Measurements from ENCODE around the gene SENP2. TPM values are rescaled to one million over a fixed set of nuclear protein-coding genes. Genes with fewer than 3 reads are reported as not detected.

The SENP2 gene
- total and polyA plus RNA-seq, 9 of the 15 experiments (the other 6 are each of a cell fraction or from before 2014, with no cell fraction given): 11.8 to 67.1 (median 41.1) TPM

- no peak for TF ChIP-seq SIX5 (IDR thresholded peaks at IDR 0.05; ENCODE audit: borderline replicate concordance in 1 of 2, insufficient read depth in 1 of 2, low read depth in 1 of 2, low read length in 2 of 2)
- no peak for TF ChIP-seq ZNF232 (CRISPR knock-in tag; IDR thresholded peaks at IDR 0.05)
- TF ChIP-seq SMARCB1 (IDR thresholded peaks at IDR 0.05; ENCODE audit: insufficient read length, low read depth): no peak
- TF ChIP-seq, protein P1, sequence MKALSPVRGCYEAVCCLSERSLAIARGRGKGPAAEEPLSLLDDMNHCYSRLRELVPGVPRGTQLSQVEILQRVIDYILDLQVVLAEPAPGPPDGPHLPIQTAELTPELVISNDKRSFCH (CRISPR knock-in tag; IDR thresholded peaks at IDR 0.05): no peak
- TF ChIP-seq, protein P1 (tag; IDR thresholded peaks at IDR 0.05): no peak
- peak; percentile 59; the same call in 1 of the 2 replicates for TF ChIP-seq CC2D1A (IDR thresholded peaks at IDR 0.05)
- TF ChIP-seq ZNF609 (CRISPR knock-in tag; IDR thresholded peaks at IDR 0.05; ENCODE audit: borderline replicate concordance): no peak
- TF ChIP-seq ZNF75A (CRISPR knock-in tag; IDR thresholded peaks at IDR 0.05): no peak
- TF ChIP-seq, protein P2, sequence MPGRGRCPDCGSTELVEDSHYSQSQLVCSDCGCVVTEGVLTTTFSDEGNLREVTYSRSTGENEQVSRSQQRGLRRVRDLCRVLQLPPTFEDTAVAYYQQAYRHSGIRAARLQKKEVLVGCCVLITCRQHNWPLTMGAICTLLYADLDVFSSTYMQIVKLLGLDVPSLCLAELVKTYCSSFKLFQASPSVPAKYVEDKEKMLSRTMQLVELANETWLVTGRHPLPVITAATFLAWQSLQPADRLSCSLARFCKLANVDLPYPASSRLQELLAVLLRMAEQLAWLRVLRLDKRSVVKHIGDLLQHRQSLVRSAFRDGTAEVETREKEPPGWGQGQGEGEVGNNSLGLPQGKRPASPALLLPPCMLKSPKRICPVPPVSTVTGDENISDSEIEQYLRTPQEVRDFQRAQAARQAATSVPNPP (IDR thresholded peaks at IDR 0.05; ENCODE audit: borderline replicate concordance, insufficient read depth, insufficient read length): no peak
- no peak for TF ChIP-seq PHB2 (IDR thresholded peaks at IDR 0.05; ENCODE audit: low read depth)
- no peak for TF ChIP-seq HIVEP1 (CRISPR knock-in tag; IDR thresholded peaks at IDR 0.05)
- no peak for TF ChIP-seq PCBP1 (IDR thresholded peaks at IDR 0.05; ENCODE audit: low read depth, low read length, poor library complexity, severe bottlenecking)
- TF ChIP-seq, protein P3, sequence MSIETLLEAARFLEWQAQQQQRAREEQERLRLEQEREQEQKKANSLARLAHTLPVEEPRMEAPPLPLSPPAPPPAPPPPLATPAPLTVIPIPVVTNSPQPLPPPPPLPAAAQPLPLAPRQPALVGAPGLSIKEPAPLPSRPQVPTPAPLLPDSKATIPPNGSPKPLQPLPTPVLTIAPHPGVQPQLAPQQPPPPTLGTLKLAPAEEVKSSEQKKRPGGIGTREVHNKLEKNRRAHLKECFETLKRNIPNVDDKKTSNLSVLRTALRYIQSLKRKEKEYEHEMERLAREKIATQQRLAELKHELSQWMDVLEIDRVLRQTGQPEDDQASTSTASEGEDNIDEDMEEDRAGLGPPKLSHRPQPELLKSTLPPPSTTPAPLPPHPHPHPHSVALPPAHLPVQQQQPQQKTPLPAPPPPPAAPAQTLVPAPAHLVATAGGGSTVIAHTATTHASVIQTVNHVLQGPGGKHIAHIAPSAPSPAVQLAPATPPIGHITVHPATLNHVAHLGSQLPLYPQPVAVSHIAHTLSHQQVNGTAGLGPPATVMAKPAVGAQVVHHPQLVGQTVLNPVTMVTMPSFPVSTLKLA (conservative IDR thresholded peaks at IDR 0.05): 0 out of 4 replicates have a peak, but pooled peaks of 1 of the 2 experiments have one; percentile 25
- TF ChIP-seq SMARCE1 (IDR thresholded peaks at IDR 0.05): no peak
- TF ChIP-seq, protein P4, sequence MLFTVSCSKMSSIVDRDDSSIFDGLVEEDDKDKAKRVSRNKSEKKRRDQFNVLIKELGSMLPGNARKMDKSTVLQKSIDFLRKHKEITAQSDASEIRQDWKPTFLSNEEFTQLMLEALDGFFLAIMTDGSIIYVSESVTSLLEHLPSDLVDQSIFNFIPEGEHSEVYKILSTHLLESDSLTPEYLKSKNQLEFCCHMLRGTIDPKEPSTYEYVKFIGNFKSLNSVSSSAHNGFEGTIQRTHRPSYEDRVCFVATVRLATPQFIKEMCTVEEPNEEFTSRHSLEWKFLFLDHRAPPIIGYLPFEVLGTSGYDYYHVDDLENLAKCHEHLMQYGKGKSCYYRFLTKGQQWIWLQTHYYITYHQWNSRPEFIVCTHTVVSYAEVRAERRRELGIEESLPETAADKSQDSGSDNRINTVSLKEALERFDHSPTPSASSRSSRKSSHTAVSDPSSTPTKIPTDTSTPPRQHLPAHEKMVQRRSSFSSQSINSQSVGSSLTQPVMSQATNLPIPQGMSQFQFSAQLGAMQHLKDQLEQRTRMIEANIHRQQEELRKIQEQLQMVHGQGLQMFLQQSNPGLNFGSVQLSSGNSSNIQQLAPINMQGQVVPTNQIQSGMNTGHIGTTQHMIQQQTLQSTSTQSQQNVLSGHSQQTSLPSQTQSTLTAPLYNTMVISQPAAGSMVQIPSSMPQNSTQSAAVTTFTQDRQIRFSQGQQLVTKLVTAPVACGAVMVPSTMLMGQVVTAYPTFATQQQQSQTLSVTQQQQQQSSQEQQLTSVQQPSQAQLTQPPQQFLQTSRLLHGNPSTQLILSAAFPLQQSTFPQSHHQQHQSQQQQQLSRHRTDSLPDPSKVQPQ (CRISPR knock-in tag; IDR thresholded peaks at IDR 0.05; ENCODE audit: borderline replicate concordance): no peak
Measured at GRCh38 chr3:185659942-185660921, 74.1 kb downstream of the SENP2 start (continued).
